ENCODE measurements around the gene TADA2A. TPM values are rescaled to one million over a fixed set of nuclear protein-coding genes. Genes with fewer than 3 reads are reported as not detected.
A peak's percentile ranks its signal among the peaks of the same experiment; 100 is the strongest.

Gene TADA2A
- total RNA-seq, 2 donors from 2014 or later: 26.9 to 31.6 TPM

GRCh38 chr17:37517881-37518280, 111.2 kb downstream of the TADA2A start:
- Histone ChIP-seq H3K9me3 (ENCODE audit: control insufficient read depth, low read length) (no peaks in the 10 kb centered on the region), H3K4me1 (ENCODE audit: control insufficient read depth, insufficient read depth, low read length) (peaks cover 14% of the 10 kb centered on the region), H3K9ac (ENCODE audit: extremely low read depth, low read length, poor library complexity, severe bottlenecking) (no peak overlapping the region), H3K36me3 (ENCODE audit: control insufficient read depth, insufficient read depth, low read length) (peaks cover 61% of the 10 kb centered on the region), H3K27ac (ENCODE audit: low read depth, low read length) (no peak overlapping the region), H3K4me3 (ENCODE audit: low read length) (no peak overlapping the region), H3K27me3 (ENCODE audit: control insufficient read depth, insufficient read depth, low read length, poor library complexity, severe bottlenecking) (no peaks in the 10 kb centered on the region)
- Mint-ChIP-seq H3K27ac (no peak overlapping the region), H3K36me3 (ENCODE audit: low read depth) (peaks cover 52% of the 10 kb centered on the region), H3K27me3 (ENCODE audit: insufficient read depth) (no peaks in the 10 kb centered on the region), H3K9me3 (no peaks in the 10 kb centered on the region), H3K4me1 (peaks cover 24% of the 10 kb centered on the region), H3K4me3 (no peak overlapping the region)
- WGBS, 2 experiments (ENCODE audit: insufficient coverage in 1 of 2, insufficient read length in 1 of 2): 95% methylated on average over 4 of the region's 4 CpGs
- no peak for DNase-seq
- no peak for TF ChIP-seq CTCF (conservative IDR thresholded peaks at IDR 0.05)

GRCh38 chr17:37518826-37519225, 112.1 kb downstream of the TADA2A start:
- Mint-ChIP-seq H3K9me3 (no peaks in the 10 kb centered on the region), H3K27ac (peak overlapping the region; percentile 4), H3K27me3 (ENCODE audit: insufficient read depth) (no peaks in the 10 kb centered on the region), H3K36me3 (ENCODE audit: low read depth) (peaks cover 48% of the 10 kb centered on the region), H3K4me3 (no peak overlapping the region), H3K4me1 (peaks cover 16% of the 10 kb centered on the region)
- TF ChIP-seq CTCF (conservative IDR thresholded peaks at IDR 0.05): no peak
- Histone ChIP-seq H3K36me3 (ENCODE audit: control insufficient read depth, insufficient read depth, low read length) (peaks cover 61% of the 10 kb centered on the region), H3K4me1 (ENCODE audit: control insufficient read depth, insufficient read depth, low read length) (peaks cover 9% of the 10 kb centered on the region), H3K9ac (ENCODE audit: extremely low read depth, low read length, poor library complexity, severe bottlenecking) (no peak overlapping the region), H3K27me3 (ENCODE audit: control insufficient read depth, insufficient read depth, low read length, poor library complexity, severe bottlenecking) (no peaks in the 10 kb centered on the region), H3K27ac (ENCODE audit: low read depth, low read length) (no peak overlapping the region), H3K4me3 (ENCODE audit: low read length) (no peak overlapping the region), H3K9me3 (ENCODE audit: control insufficient read depth, low read length) (no peaks in the 10 kb centered on the region)
- no peak for DNase-seq
- WGBS, 2 experiments (ENCODE audit: insufficient coverage in 1 of 2, insufficient read length in 1 of 2): 95 to 96% methylated on average over 7 to 8 of the region's 8 CpGs

GRCh38 chr17:37519251-37519985, 112.7 kb downstream of the TADA2A start:
- Mint-ChIP-seq H3K27me3 (ENCODE audit: insufficient read depth) (no peaks in the 10 kb centered on the region), H3K4me1 (peaks cover 12% of the 10 kb centered on the region), H3K27ac (no peak overlapping the region), H3K9me3 (no peaks in the 10 kb centered on the region), H3K4me3 (no peak overlapping the region), H3K36me3 (ENCODE audit: low read depth) (peaks cover 49% of the 10 kb centered on the region)
- no peak overlapping the region for H3K9ac ChIP-seq (ENCODE audit: extremely low read depth, low read length, poor library complexity, severe bottlenecking)
- no peak for TF ChIP-seq CTCF (conservative IDR thresholded peaks at IDR 0.05)
- WGBS, 2 experiments (ENCODE audit: insufficient coverage in 1 of 2, insufficient read length in 1 of 2): 89 to 97% methylated on average over 5 of the region's 5 CpGs
- peaks cover 5% of the 10 kb centered on the region for H3K4me1 ChIP-seq (ENCODE audit: control insufficient read depth, insufficient read depth, low read length)
- H3K27ac ChIP-seq (ENCODE audit: low read depth, low read length): no peak overlapping the region
- no peaks in the 10 kb centered on the region for H3K27me3 ChIP-seq (ENCODE audit: control insufficient read depth, insufficient read depth, low read length, poor library complexity, severe bottlenecking)
- no peaks in the 10 kb centered on the region for H3K9me3 ChIP-seq (ENCODE audit: control insufficient read depth, low read length)
- peak; percentile 26 for DNase-seq
- H3K36me3 ChIP-seq (ENCODE audit: control insufficient read depth, insufficient read depth, low read length): peaks cover 63% of the 10 kb centered on the region
- H3K4me3 ChIP-seq (ENCODE audit: low read length): no peak overlapping the region
